Common myeloid progenitor, CD34-positive (primary cell): ENCODE results near the gene DDX10.
"Not testable (repeated sequence)": the region's sequence is repeated elsewhere in the genome, so short reads cannot be mapped to it uniquely, and the experiment has no call there.

Experiments
- CTCF ChIA-PET: fragments of 350-600 bp; sonication (Branson Sonifier 250); formaldehyde crosslinking; loops from one replicate; lab custom pipeline; 2021; ENCODE audit warnings: antibody characterized with exemption; lab: Charles Lee
- POLR2A ChIA-PET: fragments of 350-600 bp; sonication (Branson Sonifier 250); formaldehyde crosslinking; loops from one replicate; lab custom pipeline; 2021; ENCODE audit warnings: antibody characterized with exemption; lab: Charles Lee
- DNase-seq, 3 donors: peaks; one replicate each; pipeline versions ENCODE4 v3.0.0 to v3.0.0-alpha.2; 2013
- H3K27ac ChIP-seq, 2 experiments: 1 replicate in 1 of 2; 2 replicates in 1 of 2; pipeline ENCODE4 v1.7.0; 2013; ENCODE audit warnings: inconsistent platforms in 2 of 2, low read length in 2 of 2, mild to moderate bottlenecking in 2 of 2, low read depth in 1 of 2, moderate library complexity in 1 of 2; ENCODE audit not compliant: severe bottlenecking in 2 of 2, insufficient read depth in 1 of 2, poor library complexity in 1 of 2
- H3K27me3 ChIP-seq, 5 experiments: replicated peaks in 2 of 5; 1 replicate in 3 of 5; 2 replicates in 2 of 5; pipeline versions ENCODE4 v1.6.1 to v1.7.0; 2013; ENCODE audit warnings: low read length in 4 of 5, mild to moderate bottlenecking in 2 of 5, moderate library complexity in 2 of 5, inconsistent platforms in 1 of 5; ENCODE audit not compliant: insufficient read depth in 5 of 5, control insufficient read depth in 4 of 5
- H3K36me3 ChIP-seq, 4 experiments: 1 replicate in 2 of 4; 2 replicates in 2 of 4; pipeline versions ENCODE4 v1.6.1 to v1.7.0; 2013; ENCODE audit warnings: low read length in 3 of 4, control low read depth in 1 of 4, mild to moderate bottlenecking in 1 of 4; ENCODE audit not compliant: control insufficient read depth in 4 of 4, insufficient read depth in 4 of 4
- H3K4me1 ChIP-seq, 4 experiments: 1 replicate in 3 of 4; 2 replicates in 1 of 4; pipeline versions ENCODE4 v1.6.1 to v1.7.1; 2013; ENCODE audit warnings: low read length in 3 of 4, mild to moderate bottlenecking in 3 of 4, control low read depth in 1 of 4, inconsistent platforms in 1 of 4, moderate library complexity in 1 of 4; ENCODE audit not compliant: control insufficient read depth in 4 of 4, insufficient read depth in 4 of 4; ENCODE audit errors: control extremely low read depth in 1 of 4
- H3K4me3 ChIP-seq, 7 experiments: 1 replicate in 4 of 7; 2 replicates in 3 of 7; pipeline versions ENCODE4 v1.5.1 to v1.7.0; 2013; ENCODE audit warnings: mild to moderate bottlenecking in 7 of 7, low read length in 6 of 7, moderate library complexity in 6 of 7, inconsistent platforms in 2 of 7, low read depth in 2 of 7, control low read depth in 1 of 7; ENCODE audit not compliant: insufficient read depth in 4 of 7, control insufficient read depth in 1 of 7; ENCODE audit errors: extremely low read depth in 1 of 7
- H3K9me3 ChIP-seq, 5 experiments: 1 replicate in 4 of 5; 2 replicates in 1 of 5; pipeline versions ENCODE4 v1.6.1 to v1.7.1; 2013; ENCODE audit warnings: low read length in 4 of 5, mild to moderate bottlenecking in 2 of 5, inconsistent platforms in 1 of 5, low read depth in 1 of 5, moderate library complexity in 1 of 5; ENCODE audit not compliant: control insufficient read depth in 4 of 5, insufficient read depth in 2 of 5; ENCODE audit errors: control extremely low read depth in 1 of 5
- WGBS: methylation state at CpG from one replicate; pipeline ENCODE4 v1.1.5; 2013; ENCODE audit not compliant: insufficient coverage; 5-methylcytosine and 5-hydroxymethylcytosine counted together

Gene DDX10

DNA sequence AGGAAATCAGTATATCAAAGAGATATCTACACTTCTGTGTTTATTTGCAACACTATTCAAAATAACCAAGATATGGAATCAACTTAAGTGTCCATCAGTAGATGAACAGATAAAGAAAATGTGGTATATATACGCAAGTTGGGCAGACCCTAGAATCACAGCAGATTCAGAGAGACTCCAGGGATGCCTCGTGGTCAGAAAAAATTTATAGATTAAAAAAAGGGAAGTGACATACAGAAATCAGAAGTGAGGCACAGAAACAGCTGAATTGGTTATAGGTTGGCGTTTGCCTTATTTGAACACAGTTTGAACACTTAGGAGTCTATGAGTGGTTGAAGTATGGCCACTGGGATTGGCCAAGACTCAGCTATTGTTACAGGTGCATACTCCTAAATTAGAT is 10.8 kb upstream of the DDX10 start:
- H3K4me3 ChIP-seq, H3K4me1 ChIP-seq, H3K36me3 ChIP-seq, POLR2A ChIA-PET, H3K27ac ChIP-seq, H3K9me3 ChIP-seq, H3K27me3 ChIP-seq: not testable (repeated sequence)
- peak in 2 of 3 donors; percentile 22 to 31 for DNase-seq
- CTCF ChIA-PET: interaction anchor here (1.5 to 3.0 kb wide), 3 partner anchors 9 to 536 kb away, joined by 4 to 16 read pairs (median 5); no protein-coding TSS in a partner anchor
- 36% methylated on average over 3 of the region's 3 CpGs for WGBS

DNA sequence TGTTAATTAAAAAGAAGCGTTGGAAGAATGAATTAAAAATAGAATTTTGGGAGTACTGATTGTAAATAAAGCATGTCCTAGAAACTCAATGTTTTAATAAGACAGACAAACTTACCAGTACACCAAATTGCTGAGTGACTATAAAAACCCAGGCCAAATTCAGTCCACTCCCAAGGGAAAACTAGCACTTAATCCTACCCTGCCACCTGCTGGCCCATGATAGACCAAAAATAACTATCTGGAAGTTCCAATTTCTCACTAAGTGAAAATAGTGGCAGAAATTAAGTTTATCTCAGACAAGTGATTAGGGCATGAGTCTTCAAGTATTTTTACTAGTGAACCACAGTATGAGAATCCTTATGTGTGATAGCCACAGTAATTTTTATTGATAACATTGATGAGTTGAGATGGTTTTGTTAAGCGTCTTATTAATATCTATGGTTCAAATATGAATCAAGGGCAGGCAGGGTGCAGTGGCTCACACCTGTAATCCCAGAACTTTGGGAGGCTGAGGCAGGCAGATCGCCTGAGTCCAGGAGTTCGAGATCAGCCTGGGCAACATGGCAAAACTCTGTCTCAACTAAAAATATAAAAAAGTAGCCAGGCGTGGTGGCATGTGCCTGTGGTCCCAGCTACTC is 9.8 kb upstream of the DDX10 start:
- ChIA-PET POLR2A (no interaction called here), CTCF (interaction anchor here (0.7 to 1.9 kb wide), 4 partner anchors 10 to 537 kb away, joined by 3 to 6 read pairs (median 4); partner anchors contain the start of gene DDX10)
- no peaks in the 10 kb centered on the region for H3K9me3 ChIP-seq
- no peaks in the 10 kb centered on the region for H3K27me3 ChIP-seq
- H3K4me3 ChIP-seq: no peak overlapping the region
- H3K4me1 ChIP-seq: peaks cover 0 to 2% (median 0%) of the 10 kb centered on the region in 4 experiments
- H3K27ac ChIP-seq: no peak overlapping the region
- DNase-seq: peak; percentile 40 to 55 (median 42)
- H3K36me3 ChIP-seq: no peaks in the 10 kb centered on the region
- 81% methylated on average over 3 of the region's 5 CpGs for WGBS

- CTCF ChIA-PET: interaction anchor here (0.6 to 1.5 kb wide), 2 partner anchors 403 to 544 kb away, joined by 3 read pairs; no protein-coding TSS in a partner anchor
Measured at GRCh38 chr11:108662700-108663099, 2.2 kb upstream of the DDX10 start.

DNA sequence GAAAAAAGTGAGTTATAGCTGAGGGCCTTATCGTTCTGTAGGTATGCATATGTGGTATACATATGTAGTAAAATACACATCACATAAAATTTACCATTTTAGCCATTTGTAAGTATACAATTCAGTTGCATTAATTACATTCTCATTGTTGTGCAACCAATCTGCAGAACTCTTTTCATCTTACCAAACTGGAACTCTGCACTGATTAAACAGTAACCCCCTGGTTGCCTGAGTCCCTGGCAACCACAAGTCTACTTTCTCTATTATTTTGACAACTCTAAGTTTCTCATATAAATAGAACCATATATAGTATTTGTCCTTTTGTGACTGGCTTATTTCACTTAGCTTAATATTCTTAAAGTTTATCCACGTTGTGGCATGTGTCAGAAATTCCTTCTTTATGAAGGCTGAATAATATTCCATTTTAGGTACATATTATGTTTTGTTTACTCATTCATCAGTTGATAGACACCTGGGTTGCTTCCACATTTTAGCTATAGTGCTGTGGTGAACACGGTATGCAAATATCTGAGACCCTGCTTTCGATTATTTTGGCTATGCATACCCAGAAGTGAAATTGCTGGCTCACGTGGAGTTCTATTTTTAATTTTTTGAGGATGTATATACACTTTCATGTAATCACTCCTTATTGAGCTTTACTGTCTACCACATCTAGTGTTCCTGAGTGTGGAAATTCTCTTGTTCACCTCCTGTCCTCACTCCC is 1.6 kb upstream of the DDX10 start:
- ChIA-PET CTCF (interaction anchor here (1.5 kb wide), 1 partner anchor 545 kb away, joined by 3 read pairs; no protein-coding TSS in a partner anchor), POLR2A (no interaction called here)
- Histone ChIP-seq H3K27ac (no peak overlapping the region), H3K36me3 (peaks cover 0 to 6% (median 3%) of the 10 kb centered on the region in 4 experiments), H3K4me1 (peaks cover 6 to 21% (median 13%) of the 10 kb centered on the region in 4 experiments), H3K4me3 (no peak overlapping the region), H3K27me3 (no peaks in the 10 kb centered on the region), H3K9me3 (no peaks in the 10 kb centered on the region)
- no CpG with 5 or more reads among the region's 5 CpGs for WGBS
- DNase-seq: no peak

More at GRCh38 chr11:108662700-108663099, 2.2 kb upstream of the DDX10 start:
- peaks cover 6 to 18% (median 13%) of the 10 kb centered on the region in 4 experiments for H3K4me1 ChIP-seq
- H3K27ac ChIP-seq: no peak overlapping the region
- DNase-seq: no peak
- WGBS: 86% methylated on average over 4 of the region's 4 CpGs
- POLR2A ChIA-PET: no interaction called here
- H3K36me3 ChIP-seq: peaks cover 0 to 4% (median 2%) of the 10 kb centered on the region in 4 experiments
- H3K27me3 ChIP-seq: no peaks in the 10 kb centered on the region
- no peaks in the 10 kb centered on the region for H3K9me3 ChIP-seq
- H3K4me3 ChIP-seq: no peak overlapping the region

DNA sequence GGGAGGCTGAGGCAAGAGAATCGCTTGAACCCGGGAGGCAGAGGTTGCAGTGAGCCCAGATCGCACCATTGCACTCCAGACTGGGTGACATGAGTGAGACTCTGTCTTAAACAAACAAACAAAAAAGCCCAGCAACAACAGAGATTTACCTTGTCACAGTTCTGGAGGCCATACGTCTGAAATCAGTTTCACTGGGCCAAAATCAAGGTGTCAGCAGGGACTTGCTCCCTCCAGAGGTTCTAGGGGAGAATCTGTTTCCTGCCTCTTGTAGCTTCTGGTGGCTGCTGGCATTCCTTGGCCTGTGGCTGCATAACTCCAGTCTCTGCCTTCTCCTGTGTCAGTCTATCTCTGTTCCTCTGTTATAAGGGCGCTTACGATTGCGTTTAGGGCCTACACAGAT is 1.5 kb downstream of the DDX10 start:
- peak overlapping the region in 1 of 7 experiments; percentile 7 for H3K4me3 ChIP-seq
- CTCF ChIA-PET: interaction anchor here (1.5 kb wide), 1 partner anchor 10 kb away, joined by 4 read pairs; no protein-coding TSS in a partner anchor
- no peaks in the 10 kb centered on the region for H3K9me3 ChIP-seq
- POLR2A ChIA-PET: no interaction called here
- peaks cover 0 to 19% (median 7%) of the 10 kb centered on the region in 4 experiments for H3K36me3 ChIP-seq
- H3K27me3 ChIP-seq: no peaks in the 10 kb centered on the region
- WGBS: 90% methylated on average over 6 of the region's 7 CpGs
- DNase-seq: peak in 1 of 3 donors; percentile 14
- no peak overlapping the region for H3K27ac ChIP-seq
- H3K4me1 ChIP-seq: peaks cover 6 to 21% (median 13%) of the 10 kb centered on the region in 4 experiments

DNA sequence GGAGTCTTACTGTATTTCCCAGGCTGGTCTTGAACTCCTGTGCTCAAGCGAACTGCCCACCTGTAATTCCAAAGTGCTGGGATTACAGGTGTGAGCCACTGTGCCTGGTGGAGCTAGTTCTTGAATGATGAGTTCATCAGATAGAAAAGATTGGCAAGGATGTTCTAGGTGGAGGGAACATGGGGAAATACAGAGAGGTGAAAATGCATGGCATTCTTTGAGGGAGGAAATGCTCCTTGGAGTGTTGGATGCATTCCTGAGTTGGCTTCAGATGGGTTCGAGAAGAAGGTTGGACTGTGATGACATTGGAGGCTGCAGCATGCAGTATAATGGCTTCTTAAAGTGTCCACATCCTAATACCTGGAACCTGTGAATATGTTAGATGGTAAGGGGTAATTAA is 4.4 kb downstream of the DDX10 start:
- ChIA-PET POLR2A (no interaction called here), CTCF (interaction anchor here (1.5 kb wide), 1 partner anchor 19 kb away, joined by 3 read pairs; no protein-coding TSS in a partner anchor)
- DNase-seq: no peak
- Histone ChIP-seq H3K27ac (no peak overlapping the region), H3K36me3 (peaks cover 0 to 19% (median 7%) of the 10 kb centered on the region in 4 experiments), H3K27me3 (no peaks in the 10 kb centered on the region), H3K9me3 (no peaks in the 10 kb centered on the region), H3K4me1 (peaks cover 6 to 24% (median 13%) of the 10 kb centered on the region in 4 experiments), H3K4me3 (no peak overlapping the region)
- WGBS: 100% methylated on average over 2 of the region's 2 CpGs
